Stimulated activated CD4-positive, alpha-beta T cell treated with anti-CD3 and anti-CD28 coated beads, TNF-alpha, amount 100 ng/mL, for 1 hour (primary cell): ENCODE data around the gene C1orf167.

Source experiments
- DNase-seq, 3 donors: peaks; one replicate each; pipeline ENCODE4 v3.0.0-alpha.2; 2020; ENCODE audit warnings: low read depth in 3 of 3, low spot score in 1 of 3

C1orf167 gene

DNA sequence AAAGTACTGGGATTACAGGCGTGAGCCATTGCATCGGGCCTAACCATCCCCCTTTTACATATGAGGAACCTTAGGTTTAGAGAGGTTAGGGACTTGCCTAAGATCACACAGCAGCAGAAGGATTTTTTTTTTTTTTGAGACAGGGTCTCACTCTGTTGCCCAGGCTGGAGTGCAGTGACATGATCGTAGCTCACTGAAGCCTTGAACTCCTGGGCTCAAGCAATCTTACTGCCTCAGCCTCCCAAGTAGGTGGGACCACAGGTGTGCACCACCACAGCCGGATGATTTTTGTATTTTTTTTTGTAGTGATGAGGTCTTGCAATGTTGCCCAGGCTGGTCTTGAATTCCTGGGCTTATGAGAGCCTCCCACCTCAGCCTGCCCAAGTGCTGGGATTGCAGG, 2.2 kb upstream of the C1orf167 start:
- no peak for DNase-seq

DNA sequence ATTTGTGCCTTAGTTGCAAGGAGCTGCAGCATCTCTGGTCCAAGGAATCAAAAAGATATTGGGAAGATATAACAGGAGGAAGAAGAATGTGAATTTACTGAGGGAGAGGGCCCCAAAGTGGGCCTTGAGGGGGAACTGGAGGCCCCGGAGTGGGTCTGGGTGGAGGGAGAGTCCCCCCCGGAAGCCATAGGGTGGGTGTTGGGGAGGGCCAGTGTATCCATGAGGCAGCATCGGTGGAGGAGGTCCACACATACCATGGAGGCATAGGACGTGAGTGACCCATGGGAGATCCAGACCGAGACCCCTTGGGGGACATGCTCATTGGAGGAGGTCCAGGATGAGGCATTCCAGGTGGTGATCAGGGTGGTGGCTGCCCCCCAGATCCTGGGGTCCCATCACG, 708 bp upstream of the C1orf167 start:
- no peak for DNase-seq

DNA sequence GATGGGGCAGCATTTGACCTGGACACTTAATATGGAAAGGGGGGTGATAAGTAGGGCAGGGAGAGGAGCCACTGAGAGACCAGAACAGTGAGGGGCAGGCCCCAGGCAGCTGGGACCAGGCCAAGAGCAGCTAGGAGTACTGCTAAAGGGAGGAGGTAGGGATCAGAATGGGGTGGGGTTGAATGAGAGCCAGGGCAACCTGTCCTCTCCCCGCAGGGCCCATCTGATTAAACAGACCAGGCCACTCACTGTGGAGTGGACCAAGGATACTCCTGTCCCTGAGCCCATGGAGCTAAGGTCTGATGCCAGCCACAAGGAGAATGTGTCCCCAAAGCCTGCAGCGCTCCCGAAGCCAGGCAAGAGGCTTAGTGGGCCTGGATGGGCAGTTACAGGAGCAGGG, 2.1 kb downstream of the C1orf167 start:
- no peak for DNase-seq

DNA sequence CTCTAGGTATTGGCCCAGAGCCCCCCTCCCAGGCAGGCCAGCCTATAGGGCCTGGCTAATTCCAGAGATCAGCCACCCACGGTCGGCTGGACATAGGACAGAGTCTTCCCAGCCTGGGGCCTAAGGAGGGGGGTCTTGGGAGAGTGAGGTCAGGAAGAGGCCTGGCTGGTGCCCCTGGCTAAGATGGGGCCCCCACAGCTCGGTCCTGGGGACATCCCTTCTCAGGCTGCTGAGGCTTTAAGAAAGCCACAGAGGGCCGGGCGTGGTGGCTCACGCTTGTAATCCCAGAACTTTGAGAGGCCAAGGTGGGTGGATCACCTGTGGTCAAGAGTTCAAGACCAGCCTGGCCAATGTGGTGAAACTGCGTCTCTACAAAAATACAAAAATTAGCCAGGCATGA, 2.5 kb downstream of the C1orf167 start:
- DNase-seq: no peak

DNA sequence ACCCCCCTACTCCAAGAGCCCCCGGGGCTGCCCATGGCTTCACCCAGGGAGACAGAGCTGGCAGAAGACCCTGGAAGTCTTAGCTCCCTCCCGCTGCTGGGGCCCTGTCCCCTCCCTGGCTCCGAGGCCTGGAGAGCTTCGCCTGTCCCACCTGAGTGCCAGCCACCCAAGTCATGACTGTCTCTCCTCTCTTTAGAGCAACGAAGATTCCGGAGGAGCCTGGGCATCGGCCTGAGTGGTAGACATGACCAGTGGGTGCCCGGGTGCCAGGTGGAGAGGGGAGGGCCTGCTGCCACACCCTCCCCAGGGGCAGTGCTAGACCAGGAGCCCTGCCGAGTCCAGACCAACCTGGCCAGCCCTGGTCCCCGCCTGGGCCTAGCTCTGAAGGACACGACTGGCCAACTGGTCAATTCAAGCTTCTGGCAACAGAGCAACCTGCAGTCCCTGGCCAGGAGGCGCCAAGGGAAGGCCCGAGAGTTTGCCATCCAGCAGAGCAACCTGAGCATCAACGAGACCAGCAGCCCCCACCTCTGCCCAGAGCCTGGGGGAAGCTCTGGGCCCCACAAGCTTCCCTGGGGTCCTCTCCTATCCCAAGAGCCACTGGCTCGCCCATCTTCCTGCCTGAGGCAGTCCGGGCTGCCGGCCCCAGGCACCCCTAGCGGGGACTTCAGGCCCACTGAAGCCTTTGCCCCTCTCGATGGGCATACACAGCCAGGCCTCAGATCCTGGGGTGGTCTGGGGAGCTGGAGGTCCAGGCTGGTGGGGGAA, 3.9 kb downstream of the C1orf167 start:
- no peak for DNase-seq

DNA sequence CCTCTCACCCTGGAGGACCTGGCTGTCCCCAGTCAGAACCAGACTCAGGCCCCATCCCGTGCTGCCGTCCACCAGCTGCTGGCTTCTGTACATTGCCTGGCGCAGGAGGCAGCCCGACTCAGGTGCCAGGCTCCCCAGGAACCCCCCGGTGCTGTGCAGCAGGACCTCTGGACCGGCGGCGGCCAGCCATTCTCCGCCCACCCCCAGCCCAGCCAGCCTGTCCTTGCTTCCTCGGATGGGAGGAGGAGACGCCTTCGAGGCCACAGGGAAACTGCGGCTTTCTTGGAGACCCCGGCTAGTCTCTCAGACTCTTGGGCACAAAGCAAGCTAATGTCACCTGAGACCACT, 4.4 kb downstream of the C1orf167 start:
- DNase-seq: no peak

DNA sequence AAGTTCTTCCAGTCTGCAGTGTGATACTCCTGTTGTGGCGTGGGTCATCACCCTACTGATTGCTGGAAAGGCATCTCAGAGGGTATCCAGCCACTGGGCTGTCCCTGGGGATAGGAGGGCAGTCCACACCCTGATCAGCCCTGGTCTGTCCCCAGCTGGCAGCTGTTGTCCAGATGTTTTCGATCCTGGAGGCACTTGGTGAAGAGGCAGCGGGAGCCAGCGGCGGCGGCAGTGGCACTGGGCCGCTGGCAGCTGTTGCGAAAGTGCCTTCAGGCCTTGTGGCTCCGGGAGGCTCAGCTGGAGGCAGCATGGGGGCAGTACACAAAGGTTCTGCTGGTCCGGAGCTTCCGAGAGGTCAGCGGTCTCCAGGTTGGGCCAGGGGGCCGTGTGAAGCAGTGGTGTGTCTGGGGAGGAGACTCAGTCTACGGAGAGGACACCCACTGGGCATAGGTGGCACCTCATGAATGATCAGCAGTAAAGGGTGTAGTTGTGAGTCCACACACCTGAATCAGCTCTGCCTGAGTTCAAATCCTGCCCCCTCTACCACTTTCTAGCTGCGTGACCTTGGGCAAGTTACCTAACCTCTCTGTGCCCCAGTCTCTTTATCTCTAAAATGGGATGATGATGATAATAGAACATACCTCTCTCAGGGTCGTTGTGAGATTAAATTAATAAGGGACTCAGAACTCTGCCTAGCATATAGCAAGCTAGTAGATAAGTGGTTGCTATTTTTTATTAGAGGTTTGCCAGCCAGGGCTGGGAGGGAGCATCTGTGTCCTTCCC, 6.1 kb downstream of the C1orf167 start:
- DNase-seq: no peak

DNA sequence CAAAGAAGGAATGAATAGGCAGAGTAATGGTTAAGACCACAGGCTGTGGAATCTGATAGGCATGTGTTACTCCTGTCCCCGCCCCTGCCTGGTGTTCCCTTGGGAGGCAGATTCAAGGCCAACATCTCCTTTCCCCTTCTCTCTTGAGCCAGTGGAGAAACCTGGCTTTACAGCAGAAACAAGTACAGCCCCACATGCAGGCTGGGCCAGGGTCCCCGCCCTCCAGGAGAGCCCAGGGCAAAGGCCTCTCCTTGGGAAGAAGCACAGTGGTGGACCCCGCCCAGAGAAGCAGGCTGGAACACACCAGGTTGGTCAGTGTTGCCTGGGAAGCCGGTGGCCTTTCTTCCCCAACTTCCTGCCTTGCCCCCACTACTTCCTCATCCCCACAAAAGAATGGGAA, 6.8 kb downstream of the C1orf167 start:
- DNase-seq: no peak

DNA sequence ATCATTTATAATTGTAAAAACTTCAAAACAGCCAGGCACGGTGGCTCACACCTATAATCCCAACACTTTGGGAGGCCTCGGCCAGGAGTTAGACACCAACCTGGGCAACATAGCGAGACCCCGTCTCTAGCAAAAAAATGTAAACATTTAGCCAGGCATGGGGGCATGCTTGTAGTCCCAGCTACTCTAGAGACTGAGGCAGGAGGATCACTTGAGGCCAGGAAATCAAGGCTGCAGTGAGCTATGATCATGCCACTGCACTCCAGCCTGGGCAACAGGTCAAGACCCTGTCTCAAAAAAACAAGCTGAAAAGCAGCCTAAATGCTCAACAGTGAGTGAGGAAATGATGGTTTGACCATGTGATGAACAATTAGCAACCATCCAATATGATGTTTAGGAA, 7.3 kb downstream of the C1orf167 start:
- no peak for DNase-seq

DNA sequence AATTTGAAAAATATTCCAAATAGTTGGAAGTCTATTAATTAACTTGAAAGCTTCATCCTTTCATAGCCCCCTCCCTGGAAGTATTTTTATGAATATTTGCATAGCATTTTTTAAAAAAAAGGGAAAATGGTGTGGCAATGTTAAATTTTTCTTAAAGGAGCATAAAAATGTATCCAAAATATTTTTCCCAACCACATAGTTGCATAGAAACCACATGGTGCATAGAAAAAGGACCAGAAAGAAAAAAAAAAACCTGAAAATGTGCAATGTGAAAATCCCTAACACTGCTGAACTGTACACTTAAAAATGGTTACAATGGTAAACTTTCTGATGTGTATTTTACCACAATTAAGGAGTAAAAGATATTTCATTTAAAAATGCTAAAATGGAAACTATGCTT, 8.0 kb downstream of the C1orf167 start:
- no peak for DNase-seq

DNA sequence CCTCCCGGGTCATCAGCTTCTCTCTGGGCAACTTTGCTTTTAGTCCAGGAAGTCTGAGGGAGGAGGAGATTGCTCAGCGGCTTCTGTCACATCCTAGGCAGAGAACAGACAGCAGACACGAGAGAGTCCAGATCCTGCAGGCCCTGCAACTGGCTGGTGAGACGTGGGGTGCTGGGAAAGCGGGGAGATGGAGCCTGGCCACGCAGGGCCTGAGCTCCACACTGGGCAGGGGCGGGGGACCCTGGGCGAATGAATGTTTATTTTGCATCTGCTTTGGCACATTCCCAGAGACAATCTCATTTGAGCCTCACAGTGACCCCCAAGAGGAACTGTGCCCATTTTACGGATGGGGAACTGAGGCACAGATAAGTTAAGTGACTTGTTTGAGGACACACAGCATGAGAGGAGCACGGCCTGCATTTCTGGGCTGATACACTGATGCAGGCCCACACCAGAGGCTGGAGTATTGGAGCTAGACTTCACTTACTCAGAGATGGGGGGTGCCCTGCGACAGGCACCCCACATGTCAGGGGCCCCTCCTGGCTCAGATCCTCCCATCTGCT, 9.6 kb downstream of the C1orf167 start:
- no peak for DNase-seq

DNA sequence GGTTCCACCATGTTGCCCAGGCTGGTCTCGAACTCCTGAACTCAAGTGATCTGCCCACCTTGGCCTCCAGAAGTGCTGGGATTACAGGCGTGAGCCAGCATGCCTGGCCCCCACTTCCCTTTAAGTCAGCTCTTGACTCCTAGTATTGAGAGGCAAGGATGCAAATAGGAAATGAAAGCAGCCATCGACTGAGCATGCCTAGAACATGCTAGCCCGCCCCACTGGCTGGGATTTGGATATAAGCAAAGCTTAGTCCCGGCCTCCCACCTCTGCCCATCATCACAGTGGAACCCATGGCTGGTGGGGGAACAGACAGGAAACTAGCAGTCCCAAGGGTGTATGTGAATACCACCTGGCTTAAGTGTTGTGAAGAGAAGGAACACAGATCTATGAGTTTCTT, 10.5 kb downstream of the C1orf167 start:
- no peak for DNase-seq

DNA sequence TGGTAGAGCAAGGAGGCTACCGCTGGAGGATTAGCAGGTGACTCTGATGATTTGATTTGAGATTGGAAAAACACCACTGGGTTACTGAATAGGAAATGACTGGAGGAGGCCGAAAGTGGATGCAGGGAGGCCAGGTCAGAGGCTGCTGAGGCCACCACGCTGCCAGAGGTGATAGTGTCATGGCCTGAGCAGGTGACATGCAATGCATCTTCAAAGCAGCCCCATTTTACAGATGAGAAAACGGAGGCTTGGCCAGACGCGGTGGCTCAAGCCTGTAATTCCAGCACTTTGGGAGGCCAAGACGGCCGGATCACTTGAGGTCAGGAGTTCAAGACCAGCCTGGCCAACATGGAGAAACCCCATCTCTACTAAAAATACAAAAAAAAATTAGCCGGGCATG, 12.8 kb downstream of the C1orf167 start:
- no peak for DNase-seq

DNA sequence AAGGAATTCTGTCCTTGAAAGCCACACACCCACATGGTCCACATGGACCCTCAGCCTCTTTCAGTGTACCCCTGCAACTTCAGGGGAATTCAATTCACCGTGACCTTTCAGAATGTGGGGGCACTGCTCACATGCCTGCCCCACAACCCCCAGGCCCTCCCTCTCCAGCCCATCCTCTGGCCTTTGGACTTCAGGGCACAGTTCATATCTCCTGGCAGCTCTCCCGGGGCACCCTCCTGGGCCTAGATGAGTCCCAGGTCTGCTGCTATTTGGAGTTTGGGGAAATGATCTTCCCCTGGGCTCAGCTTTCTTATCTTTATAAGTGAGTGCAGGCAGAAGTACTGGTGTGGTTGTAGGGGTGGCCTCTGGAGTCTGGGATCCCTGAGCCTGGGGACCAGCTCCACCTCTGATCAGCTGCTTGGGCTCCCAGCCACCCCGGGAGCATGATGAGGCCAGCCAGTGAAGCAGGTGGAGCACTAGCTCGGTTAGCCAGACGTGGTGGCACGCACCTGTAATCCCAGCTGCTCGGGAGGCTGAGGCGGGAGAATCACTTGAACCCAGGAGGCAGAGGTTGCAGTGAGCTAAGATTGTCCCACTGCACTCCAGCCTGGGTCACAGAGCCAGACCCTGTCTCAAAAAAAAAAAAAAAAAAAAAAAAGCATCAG, 15.8 kb downstream of the C1orf167 start:
- DNase-seq: no peak

DNA sequence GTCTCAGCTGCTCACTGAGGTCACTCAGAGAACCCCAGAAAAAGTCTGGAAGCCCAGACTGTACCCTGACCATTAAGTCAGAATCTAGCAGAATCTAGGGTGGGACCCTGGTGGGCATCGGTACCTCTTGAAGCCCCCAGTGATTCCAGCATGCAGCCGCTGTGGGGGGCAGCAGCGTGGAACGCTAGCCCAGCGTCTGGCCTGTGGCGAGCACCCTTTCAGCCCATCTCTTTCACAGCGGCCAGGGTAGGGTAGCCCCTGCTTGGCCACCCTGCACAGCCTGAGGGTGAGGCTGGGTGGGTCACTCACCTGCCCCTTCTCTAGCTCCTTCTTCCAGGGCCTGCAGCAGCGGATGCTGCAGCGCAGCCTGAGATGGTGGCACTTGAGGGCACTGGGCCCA, 16.3 kb downstream of the C1orf167 start:
- DNase-seq: no peak

DNA sequence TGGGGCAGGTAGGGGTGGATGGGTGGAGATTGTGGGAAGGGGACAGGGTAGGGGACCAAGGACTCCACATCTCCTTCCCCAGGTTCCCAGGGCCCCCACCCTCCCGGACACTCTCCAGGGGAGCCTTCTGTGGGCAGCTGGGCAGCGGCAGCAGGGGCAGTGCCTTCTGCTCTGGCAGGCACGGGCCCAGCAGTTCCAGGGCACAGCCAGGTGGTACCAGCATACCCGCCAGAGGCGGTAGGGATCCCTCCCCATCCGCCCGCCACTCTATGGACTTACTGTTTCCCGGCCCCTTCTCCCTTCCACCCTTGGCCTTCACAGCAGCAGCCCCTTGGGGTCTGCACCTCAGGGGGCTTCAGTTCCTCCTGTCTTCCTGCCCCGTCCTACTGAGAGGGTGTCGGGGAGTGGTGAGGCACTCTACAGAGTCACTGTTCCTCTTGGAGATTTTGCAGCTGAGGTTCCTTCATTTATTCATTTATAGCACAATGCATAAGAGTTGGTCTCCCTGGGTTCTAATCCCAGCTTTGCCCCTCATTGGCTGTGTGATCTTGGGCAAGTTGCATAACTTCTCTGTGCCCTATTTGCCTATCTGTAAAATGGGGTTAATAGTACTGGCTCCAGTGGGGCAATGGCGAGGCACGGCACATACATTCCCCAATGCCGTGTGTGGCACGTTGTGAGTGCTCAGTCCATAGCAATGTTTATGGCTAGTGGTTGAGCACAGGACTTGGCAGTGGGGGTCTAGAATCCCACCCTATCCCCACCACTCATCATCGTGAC, 17.0 kb downstream of the C1orf167 start:
- no peak for DNase-seq

DNA sequence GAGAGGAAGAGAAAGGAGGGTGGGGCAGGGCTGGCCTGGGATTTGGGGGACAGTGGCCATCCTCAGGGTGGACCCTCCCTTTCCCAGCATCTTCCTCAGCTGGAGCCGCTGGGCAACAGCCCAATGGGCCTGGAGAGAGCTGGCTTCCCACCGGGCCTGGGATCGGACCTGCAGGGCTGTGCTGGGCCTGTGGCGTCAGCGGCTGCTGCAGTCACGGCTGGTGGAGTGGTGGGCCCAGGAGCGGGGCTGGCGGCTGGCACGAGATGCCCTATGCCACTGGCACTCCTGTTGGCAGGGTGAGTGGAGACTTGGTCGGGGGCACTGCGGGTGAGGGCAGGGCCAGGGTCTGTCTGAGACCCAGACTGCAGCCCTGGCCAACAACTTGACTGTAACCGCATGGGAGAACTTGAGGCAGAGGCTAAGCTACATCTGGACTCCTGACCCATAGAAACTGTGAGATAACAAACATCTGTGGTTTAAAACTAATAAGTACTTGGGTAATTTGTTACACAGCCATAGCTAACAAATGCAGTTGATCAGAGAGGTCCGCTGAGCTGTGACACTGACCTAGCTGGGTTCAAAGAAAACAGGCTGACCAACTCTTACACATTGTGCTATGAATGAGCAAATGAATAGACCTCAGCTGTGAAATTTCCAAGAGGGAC, 17.9 kb downstream of the C1orf167 start:
- no peak for DNase-seq

DNA sequence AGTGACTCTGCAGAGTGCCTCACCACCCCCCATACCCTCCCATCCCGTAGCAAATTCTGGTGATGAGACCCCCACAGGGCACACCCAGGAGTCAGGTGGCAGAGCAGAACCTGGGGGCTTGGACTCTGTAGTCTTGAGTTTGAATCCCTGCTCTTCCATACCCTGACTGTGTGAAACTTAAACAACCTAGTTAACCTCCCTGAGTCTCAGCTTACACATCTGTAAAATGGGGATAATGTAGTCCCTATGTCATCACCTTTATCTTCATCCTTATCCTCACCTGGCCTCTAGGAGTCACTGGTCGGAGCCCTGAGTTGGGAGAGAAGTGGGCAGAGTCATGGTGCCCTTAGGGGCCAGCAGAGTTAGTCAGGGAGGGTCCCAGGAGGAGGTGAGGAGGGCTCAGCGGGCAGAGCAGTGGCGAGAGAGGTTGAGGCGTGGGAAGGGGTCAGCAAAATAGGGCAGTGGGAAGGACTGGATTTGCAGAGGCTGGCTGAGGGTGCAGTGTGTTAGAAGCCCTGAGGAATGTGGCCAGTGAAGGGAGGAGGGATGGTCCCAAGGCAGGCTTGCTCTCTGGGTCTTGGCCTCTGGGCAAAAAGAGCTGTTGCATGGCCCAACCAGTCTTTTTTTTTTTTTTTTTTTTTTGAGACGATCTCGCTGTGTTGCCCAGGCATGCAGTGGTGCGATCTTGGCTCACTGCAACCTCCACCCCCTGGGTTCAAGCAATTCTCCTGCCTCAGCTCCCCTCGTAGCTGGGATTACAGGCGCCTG, 18.6 kb downstream of the C1orf167 start:
- no peak for DNase-seq

DNA sequence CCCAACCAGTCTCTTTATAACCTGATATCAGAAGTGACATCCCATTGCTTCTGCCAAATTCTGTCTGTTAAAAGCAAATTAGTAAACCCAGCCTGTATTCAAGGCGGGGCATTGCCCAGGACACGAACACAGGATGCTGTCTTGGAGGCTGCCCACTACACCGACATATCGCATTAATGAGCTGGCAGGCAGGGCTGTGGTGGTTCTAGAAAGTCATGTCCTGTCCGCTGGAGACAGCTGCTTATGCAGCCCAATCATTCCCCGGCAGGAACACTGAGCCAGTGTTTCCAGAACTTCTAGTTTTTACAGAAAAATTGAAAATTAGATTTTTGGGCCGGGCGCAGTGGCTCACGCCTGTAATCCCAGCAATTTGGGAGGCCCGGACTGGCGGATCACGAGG, 19.3 kb downstream of the C1orf167 start:
- no peak for DNase-seq

DNA sequence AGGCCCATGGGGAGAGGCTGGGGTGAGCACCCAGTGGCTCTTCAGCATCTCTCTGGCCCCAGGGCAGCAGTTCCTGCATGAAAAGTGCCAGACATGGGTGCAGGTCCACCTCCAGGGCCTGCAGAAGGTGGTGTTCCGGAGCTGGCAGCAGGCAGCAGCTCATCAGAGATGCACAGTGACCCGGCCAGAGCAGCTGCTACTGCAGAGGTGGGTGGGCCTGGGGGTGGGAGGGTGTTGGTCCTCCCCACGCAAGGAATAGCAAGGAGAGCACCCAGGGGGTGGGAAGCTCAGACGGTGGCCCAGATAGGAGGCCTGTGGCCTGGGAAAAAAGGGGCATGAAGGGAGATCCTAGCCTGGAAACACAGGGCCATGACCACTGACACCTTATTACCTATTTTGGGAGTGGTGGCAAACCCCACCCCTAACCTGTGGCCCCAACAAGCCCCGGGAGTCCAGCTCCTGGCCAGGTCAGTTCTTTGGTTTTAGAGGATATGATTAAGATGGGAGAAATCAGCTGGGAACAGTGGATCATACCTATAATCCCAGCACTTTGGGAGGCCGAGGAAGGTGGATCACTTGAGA, 20.2 kb downstream of the C1orf167 start:
- no peak for DNase-seq
